Breast epithelium (tissue), 4 donors: ENCODE data around the gene FHIT. TPM values are rescaled to one million over a fixed set of nuclear protein-coding genes. Genes with fewer than 3 reads are reported as not detected.

Source experiments
- DNase-seq, 2 donors: peaks; one replicate each; pipeline ENCODE4 v3.0.0-alpha.2; 2019; ENCODE audit warnings: low spot score in 2 of 2
- H3K27ac ChIP-seq, 2 donors: fragments of 200-600 bp; sonication (generic) in 1 of 2; one replicate each; pipeline ENCODE4 v1.5.1; 2016 to 2019; ENCODE audit warnings: mild to moderate bottlenecking in 1 of 2
- H3K27me3 ChIP-seq, 2 donors: fragments of 200-600 bp; sonication (generic) in 1 of 2; one replicate each; pipeline versions ENCODE4 v1.5.1 to v1.6.0; 2017 to 2019; ENCODE audit warnings: control low read depth in 1 of 2, mild to moderate bottlenecking in 1 of 2
- H3K36me3 ChIP-seq: fragments of 200-600 bp; one replicate; pipeline ENCODE4 v1.5.1; 2019
- H3K4me1 ChIP-seq, 2 donors: fragments of 200-600 bp; sonication (generic); one replicate each; pipeline ENCODE4 v1.5.1; 2016 to 2019; ENCODE audit warnings: control low read depth in 1 of 2
- H3K4me3 ChIP-seq, 3 donors: fragments of 200-600 bp; sonication (generic); 1 replicate in 2 of 3; 2 replicates in 1 of 3; pipeline ENCODE4 v1.5.1; 2016 to 2019; ENCODE audit warnings: mild to moderate bottlenecking in 3 of 3, moderate library complexity in 2 of 3
- H3K9me3 ChIP-seq, 2 donors: fragments of 200-600 bp; sonication (generic) in 1 of 2; one replicate each; pipeline ENCODE4 v1.5.1; 2016 to 2019; ENCODE audit warnings: control low read depth in 1 of 2
- POLR2A ChIP-seq: fragments of 450-650 bp; IDR thresholded peaks from one replicate; pipeline ENCODE4 v1.6.1; 2016; ENCODE audit warnings: antibody characterized with exemption, mild to moderate bottlenecking, moderate library complexity
- POLR2AphosphoS5 ChIP-seq, 3 donors: sonication (generic); formaldehyde crosslinking; IDR thresholded peaks; one replicate each; pipeline ENCODE4 v1.6.1; 2017; ENCODE audit warnings: antibody characterized with exemption in 3 of 3
- intact Hi-C: fragments of 100-400 bp; cut with DNase I; formaldehyde crosslinking; loops from one replicate; pipeline ENCODE4 v1.15.1; 2023; ENCODE audit warnings: low total_unique reads
- total RNA-seq, 3 donors: library from RNA; depleted of rRNA; stranded (reverse); fragments of >200 nt; gene quantifications; one replicate each; pipeline ENCODE4 v1.1.0, GENCODE V29; 2016
- TF ChIP-seq, protein P1 (sequence below), 3 donors: fragments of 450-650 bp; IDR thresholded peaks; one replicate each; pipeline ENCODE4 v1.5.1; 2016 to 2017; ENCODE audit warnings: antibody characterized with exemption in 3 of 3, mild to moderate bottlenecking in 3 of 3, moderate library complexity in 3 of 3

FHIT gene
- total RNA-seq, 3 donors from 2014 or later = 9.0 to 19.2 (median 17.7) TPM

DNA sequence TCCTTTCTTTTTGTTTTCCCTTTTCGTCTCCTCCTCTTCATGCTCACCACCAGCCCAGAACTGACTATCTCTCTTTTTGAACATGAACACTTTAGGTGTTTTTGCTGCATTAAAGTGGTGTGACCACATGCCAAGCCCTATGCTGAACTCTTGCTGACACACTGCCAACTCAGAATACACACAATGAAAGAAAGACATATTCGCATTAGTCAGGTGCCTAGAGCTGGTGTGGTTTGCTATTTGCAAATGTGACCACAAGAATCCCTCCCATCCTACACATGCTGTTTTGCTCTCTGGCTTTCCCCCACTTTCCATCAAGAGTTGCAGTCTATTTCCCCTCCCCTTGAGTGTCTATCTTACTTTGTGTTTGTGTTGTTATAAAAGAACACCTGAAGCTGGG is 1233.6 kb downstream of the FHIT start:
- TF ChIP-seq POLR2AphosphoS5 (IDR thresholded peaks at IDR 0.05) (no peak), POLR2A (no peak)
- TF ChIP-seq, protein P1, sequence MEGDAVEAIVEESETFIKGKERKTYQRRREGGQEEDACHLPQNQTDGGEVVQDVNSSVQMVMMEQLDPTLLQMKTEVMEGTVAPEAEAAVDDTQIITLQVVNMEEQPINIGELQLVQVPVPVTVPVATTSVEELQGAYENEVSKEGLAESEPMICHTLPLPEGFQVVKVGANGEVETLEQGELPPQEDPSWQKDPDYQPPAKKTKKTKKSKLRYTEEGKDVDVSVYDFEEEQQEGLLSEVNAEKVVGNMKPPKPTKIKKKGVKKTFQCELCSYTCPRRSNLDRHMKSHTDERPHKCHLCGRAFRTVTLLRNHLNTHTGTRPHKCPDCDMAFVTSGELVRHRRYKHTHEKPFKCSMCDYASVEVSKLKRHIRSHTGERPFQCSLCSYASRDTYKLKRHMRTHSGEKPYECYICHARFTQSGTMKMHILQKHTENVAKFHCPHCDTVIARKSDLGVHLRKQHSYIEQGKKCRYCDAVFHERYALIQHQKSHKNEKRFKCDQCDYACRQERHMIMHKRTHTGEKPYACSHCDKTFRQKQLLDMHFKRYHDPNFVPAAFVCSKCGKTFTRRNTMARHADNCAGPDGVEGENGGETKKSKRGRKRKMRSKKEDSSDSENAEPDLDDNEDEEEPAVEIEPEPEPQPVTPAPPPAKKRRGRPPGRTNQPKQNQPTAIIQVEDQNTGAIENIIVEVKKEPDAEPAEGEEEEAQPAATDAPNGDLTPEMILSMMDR (IDR thresholded peaks at IDR 0.05) = no peak
- H3K27me3 ChIP-seq = no peaks in the 10 kb centered on the region
- no peak overlapping the region for H3K4me3 ChIP-seq
- H3K4me1 ChIP-seq = no peaks in the 10 kb centered on the region
- no peaks in the 10 kb centered on the region for H3K36me3 ChIP-seq
- H3K27ac ChIP-seq = no peak overlapping the region
- no peaks in the 10 kb centered on the region for H3K9me3 ChIP-seq
- DNase-seq = no peak
- intact Hi-C loops = no loop called here

DNA sequence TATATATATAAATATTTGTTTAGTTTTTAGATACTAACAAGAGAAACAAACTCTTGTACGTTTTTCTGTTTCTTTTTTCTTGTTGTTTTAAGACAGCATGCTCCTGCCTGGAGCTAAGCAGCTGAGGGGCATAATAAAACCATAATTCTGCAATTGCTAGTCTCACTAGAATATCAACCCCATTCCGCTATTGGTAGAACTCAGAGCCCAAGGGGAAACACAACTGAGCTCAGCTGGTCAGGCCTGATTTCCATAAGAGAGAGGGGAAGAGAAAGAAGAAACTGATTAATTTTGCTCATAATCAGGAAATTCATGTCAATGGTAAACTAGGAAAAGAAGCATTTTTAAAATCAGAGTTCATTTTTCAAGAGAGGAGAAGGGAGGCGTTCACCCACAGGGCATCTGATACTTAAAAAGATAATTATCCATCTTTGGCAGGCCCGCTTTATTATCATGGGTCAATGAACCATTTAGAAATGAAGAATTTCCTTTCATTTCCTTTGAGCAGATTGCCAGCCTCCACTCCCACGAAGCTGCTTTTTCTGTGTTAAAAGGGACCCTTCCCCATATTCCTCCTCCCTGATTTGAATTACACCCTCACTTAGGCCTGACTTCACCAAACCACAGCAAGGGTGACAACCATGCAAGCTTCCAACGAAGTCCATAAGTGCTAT is 1236.1 kb downstream of the FHIT start:
- Histone ChIP-seq H3K27ac (no peak overlapping the region), H3K4me3 (no peak overlapping the region), H3K36me3 (no peaks in the 10 kb centered on the region), H3K4me1 (no peaks in the 10 kb centered on the region), H3K9me3 (no peaks in the 10 kb centered on the region), H3K27me3 (no peaks in the 10 kb centered on the region)
- intact Hi-C loops = no loop called here
- TF ChIP-seq, protein P1 (IDR thresholded peaks at IDR 0.05) = no peak
- no peak for TF ChIP-seq POLR2AphosphoS5 (IDR thresholded peaks at IDR 0.05)
- TF ChIP-seq POLR2A = no peak
- DNase-seq = no peak

DNA sequence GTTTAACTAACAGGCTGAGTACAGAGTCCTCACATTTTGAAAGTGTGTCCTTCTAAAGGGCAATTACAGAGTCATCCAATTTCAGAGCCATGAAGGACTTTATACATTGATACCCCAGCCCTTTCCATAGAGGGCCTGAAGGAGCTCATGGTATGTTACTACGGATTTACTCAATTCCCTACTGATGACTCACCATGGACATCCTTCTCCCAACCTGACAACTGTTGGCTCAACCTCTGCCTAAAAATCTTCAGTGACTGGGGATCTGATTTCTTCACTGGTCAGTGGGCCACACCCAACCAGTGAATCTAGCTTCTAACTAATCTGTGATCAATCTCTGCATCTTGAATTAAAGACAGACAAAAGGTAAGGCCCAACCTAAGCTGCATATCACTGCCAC is 1238.0 kb downstream of the FHIT start:
- H3K4me3 ChIP-seq = no peak overlapping the region
- DNase-seq = no peak
- no peaks in the 10 kb centered on the region for H3K9me3 ChIP-seq
- H3K36me3 ChIP-seq = no peaks in the 10 kb centered on the region
- intact Hi-C loops = no loop called here
- no peaks in the 10 kb centered on the region for H3K4me1 ChIP-seq
- H3K27ac ChIP-seq = no peak overlapping the region
- H3K27me3 ChIP-seq = no peaks in the 10 kb centered on the region
- TF ChIP-seq, protein P1 (IDR thresholded peaks at IDR 0.05) = no peak
- TF ChIP-seq POLR2AphosphoS5 (IDR thresholded peaks at IDR 0.05) (no peak), POLR2A (no peak)

DNA sequence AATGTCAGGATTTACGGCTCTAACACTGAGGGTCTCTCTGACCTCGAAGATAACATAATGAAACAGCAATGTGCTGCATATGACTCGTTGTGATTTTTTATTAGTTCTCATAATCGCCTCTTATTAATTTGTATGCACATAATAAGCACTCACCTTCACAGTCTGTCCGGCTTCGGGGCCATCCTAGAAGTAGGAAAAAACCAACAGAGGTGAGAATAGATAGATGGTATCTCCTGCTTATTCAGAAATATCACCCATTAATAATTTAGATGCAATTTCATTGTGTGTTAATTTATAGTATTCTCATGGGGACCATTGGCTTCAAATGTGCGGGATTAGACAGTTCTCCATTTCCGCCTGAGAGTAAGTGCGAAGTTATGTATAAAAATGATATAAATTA is 1240.0 kb downstream of the FHIT start:
- intact Hi-C loops = no loop called here
- Histone ChIP-seq H3K27ac (no peak overlapping the region), H3K4me3 (no peak overlapping the region), H3K36me3 (no peaks in the 10 kb centered on the region), H3K9me3 (no peaks in the 10 kb centered on the region), H3K4me1 (no peaks in the 10 kb centered on the region), H3K27me3 (no peaks in the 10 kb centered on the region)
- no peak for DNase-seq
- TF ChIP-seq, protein P1 (IDR thresholded peaks at IDR 0.05) = no peak
- TF ChIP-seq POLR2AphosphoS5 (IDR thresholded peaks at IDR 0.05) = no peak

DNA sequence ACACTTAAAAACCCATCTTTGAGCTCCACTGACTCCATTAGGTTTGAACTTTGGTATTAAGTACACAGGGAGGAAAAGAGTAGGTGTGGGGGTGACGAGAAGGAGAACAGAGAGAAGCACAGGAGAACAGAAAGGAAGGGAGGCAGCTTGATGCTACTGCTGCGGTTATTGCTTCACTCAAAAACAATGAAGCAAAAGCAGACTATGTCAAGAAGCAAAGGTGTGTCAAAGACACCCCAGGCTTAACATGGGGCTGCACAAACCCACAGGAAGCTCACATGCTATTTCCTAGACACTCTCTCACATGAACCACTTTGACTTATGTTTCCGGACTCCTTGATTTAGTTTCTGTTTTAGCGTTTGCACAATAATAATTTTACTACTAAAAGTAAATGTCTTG is 1240.5 kb downstream of the FHIT start:
- Histone ChIP-seq H3K27ac (no peak overlapping the region), H3K9me3 (no peaks in the 10 kb centered on the region), H3K4me1 (no peaks in the 10 kb centered on the region), H3K4me3 (no peak overlapping the region), H3K36me3 (no peaks in the 10 kb centered on the region), H3K27me3 (no peaks in the 10 kb centered on the region)
- intact Hi-C loops = no loop called here
- DNase-seq = no peak
- TF ChIP-seq, protein P1 (IDR thresholded peaks at IDR 0.05) = no peak
- TF ChIP-seq POLR2A (no peak), POLR2AphosphoS5 (IDR thresholded peaks at IDR 0.05) (no peak)
